Measurements from ENCODE around the gene TBC1D10A. TPM values are rescaled to one million over a fixed set of nuclear protein-coding genes. Genes with fewer than 3 reads are reported as not detected.

TBC1D10A gene
- total RNA-seq, 4 donors from 2014 or later = 28.4 to 44.7 (median 35.9) TPM

DNA sequence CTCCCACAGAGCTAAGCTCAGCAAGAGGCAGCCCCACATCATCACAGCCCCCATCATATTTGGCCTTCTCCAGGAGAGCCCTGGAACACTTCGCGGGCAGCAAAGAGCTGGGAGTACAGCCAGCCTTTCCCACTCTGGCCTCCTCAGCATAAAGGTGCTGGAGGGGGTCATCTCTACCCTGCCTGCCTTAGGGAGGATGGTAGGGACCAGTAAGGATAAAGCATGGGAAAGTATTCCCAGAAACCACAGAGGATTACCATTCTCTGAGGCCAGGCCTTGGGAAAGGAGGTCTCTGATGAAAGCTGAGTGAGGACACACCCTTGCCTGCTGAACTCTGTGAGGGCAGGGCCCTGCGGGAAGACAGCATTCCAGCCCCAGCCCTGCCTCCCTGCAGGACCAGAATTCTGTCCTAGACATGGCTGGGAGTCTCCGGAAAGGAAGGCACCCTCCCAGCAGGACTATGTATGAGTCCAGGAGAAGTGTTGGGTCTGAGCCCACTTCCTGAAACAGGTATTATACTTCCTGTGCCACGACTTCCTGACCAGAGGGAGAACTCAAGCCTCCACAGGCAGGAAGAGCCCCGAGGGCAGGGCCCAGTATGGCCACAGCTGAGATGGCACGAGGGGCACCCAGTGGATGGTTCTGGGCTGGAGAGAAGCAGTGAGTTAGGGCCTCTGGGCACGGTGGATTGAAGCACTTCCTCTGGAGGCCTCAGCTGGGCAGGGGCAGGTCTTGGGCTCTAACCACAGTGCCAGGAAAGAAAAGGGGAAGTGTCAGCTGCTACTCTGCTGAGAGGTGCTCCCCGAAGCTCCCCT, 24.5 kb downstream of the TBC1D10A start:
- H3K27me3 ChIP-seq = no peaks in the 10 kb centered on the region
- peak overlapping the region; percentile 75 to 87 (median 84) for H3K27ac ChIP-seq
- WGBS, 2 donors = 41 to 42% methylated on average over 6 to 9 of the region's 9 CpGs
- H3K9me3 ChIP-seq = no peaks in the 10 kb centered on the region
- TF ChIP-seq CTCF (IDR thresholded peaks at IDR 0.05) = no peak
- H3K4me3 ChIP-seq (replicated peaks in 1 of 3) = no peak overlapping the region
- peaks cover 0 to 5% of the 10 kb centered on the region in 2 donors for H3K36me3 ChIP-seq
- peaks cover 86 to 100% of the 10 kb centered on the region in 2 donors for H3K4me1 ChIP-seq
- intact Hi-C loops (cut with DNase I) = no loop called here
- peak in 1 of 2 donors; percentile 52 for DNase-seq

- Histone ChIP-seq H3K4me1 (peaks cover 75 to 93% of the 10 kb centered on the region in 2 donors), H3K9me3 (no peaks in the 10 kb centered on the region), H3K36me3 (peaks cover 11 to 15% of the 10 kb centered on the region in 2 donors), H3K4me3 (replicated peaks in 1 of 3) (no peak overlapping the region), H3K27ac (peak overlapping the region; percentile 84 to 88 (median 87)), H3K27me3 (no peaks in the 10 kb centered on the region)
- no peak for TF ChIP-seq POLR2A (IDR thresholded peaks at IDR 0.05)
- TF ChIP-seq CTCF (IDR thresholded peaks at IDR 0.05) = no peak
- intact Hi-C loops (cut with DNase I) = no loop called here
- no peak for DNase-seq
- 90 to 96% methylated on average over 12 to 13 of the region's 13 CpGs for WGBS, 2 donors
Measured at GRCh38 chr22:30299322-30299721, 27.4 kb downstream of the TBC1D10A start.

- Histone ChIP-seq H3K9me3 (no peaks in the 10 kb centered on the region), H3K27ac (peak overlapping the region; percentile 84 to 88 (median 87)), H3K4me1 (peaks cover 63 to 82% of the 10 kb centered on the region in 2 donors), H3K27me3 (no peaks in the 10 kb centered on the region), H3K4me3 (replicated peaks in 1 of 3) (no peak overlapping the region), H3K36me3 (peaks cover 22 to 27% of the 10 kb centered on the region in 2 donors)
- 14 to 38% methylated on average over 8 to 9 of the region's 9 CpGs for WGBS, 2 donors
- DNase-seq = peak; percentile 90 to 92
- intact Hi-C loops (cut with DNase I) = no loop called here
- TF ChIP-seq CTCF (IDR thresholded peaks at IDR 0.05) (peak in 4 of 6 experiments; percentile 21 to 49 (median 31)), POLR2A (IDR thresholded peaks at IDR 0.05) (no peak)
Measured at GRCh38 chr22:30297991-30298701, 28.6 kb downstream of the TBC1D10A start.

DNA sequence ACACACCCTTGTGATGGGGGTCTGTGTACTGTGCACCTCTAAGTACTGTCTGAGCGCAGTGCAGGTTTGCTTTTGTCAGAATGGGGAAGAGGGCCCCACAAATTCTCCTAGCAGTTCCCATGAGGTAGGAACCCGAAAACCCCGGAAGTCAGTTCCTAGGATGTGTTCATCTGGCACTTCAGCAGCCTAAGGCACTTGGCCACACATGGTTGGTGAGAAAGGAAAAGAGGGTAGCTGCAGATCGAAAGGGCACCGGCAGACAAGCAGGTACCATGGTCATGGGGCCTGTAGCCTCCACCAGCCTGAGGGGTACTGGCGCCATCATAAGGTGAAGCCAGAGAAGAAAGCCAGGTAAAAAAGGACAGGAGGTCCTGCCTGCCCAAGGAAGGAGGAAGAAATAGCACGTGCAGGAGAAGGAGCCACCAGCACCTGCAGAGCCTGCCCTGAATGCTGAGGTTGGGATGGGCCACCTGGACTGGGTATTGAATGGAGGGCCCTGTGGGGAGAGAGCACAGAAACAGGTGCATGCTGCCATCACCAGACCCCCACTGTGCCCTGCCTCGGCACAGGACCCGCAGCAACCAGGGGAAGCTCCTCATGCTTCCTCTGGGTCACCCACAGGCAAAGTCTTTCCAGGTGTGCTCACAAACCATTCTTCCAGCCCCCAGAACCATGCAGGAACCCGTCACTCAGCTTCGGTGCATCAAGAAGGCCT, 29.3 kb downstream of the TBC1D10A start:
- Histone ChIP-seq H3K9me3 (no peaks in the 10 kb centered on the region), H3K36me3 (peaks cover 29 to 32% of the 10 kb centered on the region in 2 donors), H3K4me1 (peaks cover 56 to 75% of the 10 kb centered on the region in 2 donors), H3K27ac (peak overlapping the region; percentile 84 to 88 (median 87)), H3K4me3 (replicated peaks in 1 of 3) (no peak overlapping the region), H3K27me3 (no peaks in the 10 kb centered on the region)
- WGBS, 2 donors = 49 to 56% methylated on average over 11 of the region's 11 CpGs
- DNase-seq = peak; percentile 69 to 71
- intact Hi-C loops (cut with DNase I) = no loop called here
- TF ChIP-seq POLR2A (IDR thresholded peaks at IDR 0.05) (no peak), CTCF (IDR thresholded peaks at IDR 0.05) (no peak)
